Measurements from ENCODE around the gene FAM53A.

- no peak for TF ChIP-seq ELF4 (IDR thresholded peaks at IDR 0.05)
- TF ChIP-seq FOXM1 (IDR thresholded peaks at IDR 0.05; ENCODE audit: borderline replicate concordance), result no peak
- TF ChIP-seq SUZ12 (IDR thresholded peaks at IDR 0.05), result no peak
- no peak for TF ChIP-seq PKNOX1 (IDR thresholded peaks at IDR 0.05)
These were observed 8.3 kb downstream of the FAM53A start for GRCh38 chr4:1675802-1676137.
